ENCODE results near the gene PSD2. TPM values are rescaled to one million over a fixed set of nuclear protein-coding genes. Genes with fewer than 3 reads are reported as not detected.

Gene PSD2
- total RNA-seq, 1 experiment from 2014 or later, result not detected

GRCh38 chr5:139862803-139863202 is 67.2 kb downstream of the PSD2 start:
- Histone ChIP-seq H3K9ac (ENCODE audit: low read length) (no peak overlapping the region), H3K4me2 (ENCODE audit: low read depth, low read length, poor library complexity, severe bottlenecking) (peak overlapping the region; percentile 40), H4K20me1 (ENCODE audit: insufficient read depth, low read depth, low read length) (no peaks in the 10 kb centered on the region), H2AFZ (ENCODE audit: low read length) (no peak overlapping the region), H3K4me3 (ENCODE audit: low read length) (no peak overlapping the region), H3K9me3 (ENCODE audit: low read length) (no peaks in the 10 kb centered on the region), H3K9me2 (replicated peaks; ENCODE audit: insufficient read depth, low read length) (no peaks in the 10 kb centered on the region), H3K27ac (ENCODE audit: low read length) (no peak overlapping the region), H3K4me1 (ENCODE audit: low read length) (peaks cover 14% of the 10 kb centered on the region), H3K27me3 (ENCODE audit: low read length) (no peaks in the 10 kb centered on the region), H3K79me2 (ENCODE audit: low read length) (no peaks in the 10 kb centered on the region), H3K36me3 (ENCODE audit: insufficient read depth, low read length) (no peaks in the 10 kb centered on the region)
- DNase-seq, result no peak

- H2AFZ ChIP-seq (ENCODE audit: low read length), result no peak overlapping the region
These were observed 67.8 kb downstream of the PSD2 start for GRCh38 chr5:139863361-139863760.

GRCh38 chr5:139863855-139864558 is 68.4 kb downstream of the PSD2 start:
- no peaks in the 10 kb centered on the region for H3K79me2 ChIP-seq (ENCODE audit: low read length)
- no peak overlapping the region for H3K27ac ChIP-seq (ENCODE audit: low read length)
- H3K36me3 ChIP-seq (ENCODE audit: insufficient read depth, low read length), result no peaks in the 10 kb centered on the region
- DNase-seq, result peak; percentile 78
- no peak overlapping the region for H3K9ac ChIP-seq (ENCODE audit: low read length)
- H3K9me3 ChIP-seq (ENCODE audit: low read length), result no peaks in the 10 kb centered on the region
- H3K4me3 ChIP-seq (ENCODE audit: low read length), result no peak overlapping the region
- no peaks in the 10 kb centered on the region for H3K27me3 ChIP-seq (ENCODE audit: low read length)
- no peak overlapping the region for H2AFZ ChIP-seq (ENCODE audit: low read length)
- H4K20me1 ChIP-seq (ENCODE audit: insufficient read depth, low read depth, low read length), result no peaks in the 10 kb centered on the region
- peaks cover 14% of the 10 kb centered on the region for H3K4me1 ChIP-seq (ENCODE audit: low read length)
- H3K9me2 ChIP-seq (replicated peaks; ENCODE audit: insufficient read depth, low read length), result no peaks in the 10 kb centered on the region
- no peak overlapping the region for H3K4me2 ChIP-seq (ENCODE audit: low read depth, low read length, poor library complexity, severe bottlenecking)

More at GRCh38 chr5:139863361-139863760, 67.8 kb downstream of the PSD2 start:
- Histone ChIP-seq H3K27ac (ENCODE audit: low read length) (no peak overlapping the region), H3K9me3 (ENCODE audit: low read length) (no peaks in the 10 kb centered on the region), H3K79me2 (ENCODE audit: low read length) (no peaks in the 10 kb centered on the region), H3K9ac (ENCODE audit: low read length) (no peak overlapping the region), H3K27me3 (ENCODE audit: low read length) (no peaks in the 10 kb centered on the region), H3K4me3 (ENCODE audit: low read length) (no peak overlapping the region), H3K36me3 (ENCODE audit: insufficient read depth, low read length) (no peaks in the 10 kb centered on the region), H4K20me1 (ENCODE audit: insufficient read depth, low read depth, low read length) (no peaks in the 10 kb centered on the region), H3K4me2 (ENCODE audit: low read depth, low read length, poor library complexity, severe bottlenecking) (no peak overlapping the region), H3K4me1 (ENCODE audit: low read length) (peaks cover 14% of the 10 kb centered on the region), H3K9me2 (replicated peaks; ENCODE audit: insufficient read depth, low read length) (no peaks in the 10 kb centered on the region)
- no peak for DNase-seq

DNA sequence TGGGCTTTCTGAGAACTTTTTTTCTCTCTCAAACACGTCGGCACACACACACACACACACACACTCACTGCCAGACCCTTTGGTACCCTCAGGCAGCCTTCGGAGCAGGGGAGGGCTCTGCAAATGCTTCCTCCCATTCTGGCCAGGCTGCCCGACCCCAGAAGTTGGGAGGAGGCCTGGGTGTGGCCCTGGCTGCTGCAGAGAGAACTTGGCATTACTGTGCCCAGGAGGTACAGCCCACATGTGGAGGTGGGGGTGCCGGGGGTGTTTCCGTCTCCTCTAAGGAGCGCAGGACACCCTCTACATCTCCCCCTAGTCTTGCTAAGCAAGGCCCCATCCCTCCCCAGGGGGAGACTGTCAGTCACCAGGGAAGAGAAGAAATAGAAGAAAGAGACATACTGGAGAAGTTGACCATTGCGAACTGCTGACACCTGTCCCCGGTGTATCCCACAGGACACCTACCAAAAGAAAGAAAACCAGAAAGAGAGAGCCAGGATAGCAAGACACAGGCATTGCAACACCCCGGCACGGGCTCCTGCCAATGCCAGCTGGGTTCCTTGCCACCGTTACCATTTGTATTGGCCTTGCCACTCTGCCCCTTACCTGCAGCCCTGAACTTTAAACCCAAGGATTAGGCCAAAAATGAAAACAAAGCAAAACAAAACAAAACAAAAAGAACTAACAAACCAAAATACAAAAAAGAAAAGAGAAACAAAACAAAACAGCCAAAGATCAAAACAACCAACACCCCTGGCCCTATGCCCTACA is 69.3 kb downstream of the PSD2 start:
- H3K9me2 ChIP-seq (replicated peaks; ENCODE audit: insufficient read depth, low read length), result no peaks in the 10 kb centered on the region
- no peaks in the 10 kb centered on the region for H3K79me2 ChIP-seq (ENCODE audit: low read length)
- H3K27me3 ChIP-seq (ENCODE audit: low read length), result no peaks in the 10 kb centered on the region
- H3K4me2 ChIP-seq (ENCODE audit: low read depth, low read length, poor library complexity, severe bottlenecking), result no peak overlapping the region
- no peak overlapping the region for H2AFZ ChIP-seq (ENCODE audit: low read length)
- H3K4me3 ChIP-seq (ENCODE audit: low read length), result no peak overlapping the region
- peaks cover 14% of the 10 kb centered on the region for H3K4me1 ChIP-seq (ENCODE audit: low read length)
- no peak for DNase-seq
- no peaks in the 10 kb centered on the region for H3K9me3 ChIP-seq (ENCODE audit: low read length)
- H3K27ac ChIP-seq (ENCODE audit: low read length), result no peak overlapping the region
- no peaks in the 10 kb centered on the region for H4K20me1 ChIP-seq (ENCODE audit: insufficient read depth, low read depth, low read length)
- H3K36me3 ChIP-seq (ENCODE audit: insufficient read depth, low read length), result no peaks in the 10 kb centered on the region
- H3K9ac ChIP-seq (ENCODE audit: low read length), result no peak overlapping the region

DNA sequence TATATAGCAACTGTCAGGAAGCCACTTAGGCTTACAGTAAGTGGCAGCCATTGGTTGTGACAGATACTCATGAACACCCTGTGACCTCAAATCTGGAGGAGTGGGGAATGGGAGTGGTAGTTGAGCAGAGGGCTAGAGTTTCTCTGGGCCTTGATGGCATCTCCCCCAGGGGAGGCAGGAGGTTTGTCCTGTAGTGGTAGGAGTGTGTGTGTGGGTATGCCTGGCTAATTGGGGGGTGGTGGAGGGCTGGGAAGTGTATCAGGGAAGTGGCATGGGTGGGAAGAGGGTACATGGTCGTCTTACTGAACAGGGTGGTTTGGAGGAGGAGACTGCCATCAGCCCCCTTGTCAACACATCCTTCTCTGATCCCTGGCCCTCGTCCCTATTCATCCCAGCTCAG is 71.5 kb downstream of the PSD2 start:
- no peak overlapping the region for H3K4me2 ChIP-seq (ENCODE audit: low read depth, low read length, poor library complexity, severe bottlenecking)
- peaks cover 10% of the 10 kb centered on the region for H3K4me1 ChIP-seq (ENCODE audit: low read length)
- no peak overlapping the region for H3K4me3 ChIP-seq (ENCODE audit: low read length)
- H3K79me2 ChIP-seq (ENCODE audit: low read length), result no peaks in the 10 kb centered on the region
- no peaks in the 10 kb centered on the region for H3K9me3 ChIP-seq (ENCODE audit: low read length)
- H3K27ac ChIP-seq (ENCODE audit: low read length), result no peak overlapping the region
- no peaks in the 10 kb centered on the region for H3K27me3 ChIP-seq (ENCODE audit: low read length)
- no peaks in the 10 kb centered on the region for H3K9me2 ChIP-seq (replicated peaks; ENCODE audit: insufficient read depth, low read length)
- no peak overlapping the region for H2AFZ ChIP-seq (ENCODE audit: low read length)
- H3K36me3 ChIP-seq (ENCODE audit: insufficient read depth, low read length), result no peaks in the 10 kb centered on the region
- H4K20me1 ChIP-seq (ENCODE audit: insufficient read depth, low read depth, low read length), result no peaks in the 10 kb centered on the region
- no peak overlapping the region for H3K9ac ChIP-seq (ENCODE audit: low read length)
- DNase-seq, result no peak

GRCh38 chr5:139867581-139867980 is 72.0 kb downstream of the PSD2 start:
- no peak for DNase-seq
- no peaks in the 10 kb centered on the region for H3K36me3 ChIP-seq (ENCODE audit: insufficient read depth, low read length)

DNA sequence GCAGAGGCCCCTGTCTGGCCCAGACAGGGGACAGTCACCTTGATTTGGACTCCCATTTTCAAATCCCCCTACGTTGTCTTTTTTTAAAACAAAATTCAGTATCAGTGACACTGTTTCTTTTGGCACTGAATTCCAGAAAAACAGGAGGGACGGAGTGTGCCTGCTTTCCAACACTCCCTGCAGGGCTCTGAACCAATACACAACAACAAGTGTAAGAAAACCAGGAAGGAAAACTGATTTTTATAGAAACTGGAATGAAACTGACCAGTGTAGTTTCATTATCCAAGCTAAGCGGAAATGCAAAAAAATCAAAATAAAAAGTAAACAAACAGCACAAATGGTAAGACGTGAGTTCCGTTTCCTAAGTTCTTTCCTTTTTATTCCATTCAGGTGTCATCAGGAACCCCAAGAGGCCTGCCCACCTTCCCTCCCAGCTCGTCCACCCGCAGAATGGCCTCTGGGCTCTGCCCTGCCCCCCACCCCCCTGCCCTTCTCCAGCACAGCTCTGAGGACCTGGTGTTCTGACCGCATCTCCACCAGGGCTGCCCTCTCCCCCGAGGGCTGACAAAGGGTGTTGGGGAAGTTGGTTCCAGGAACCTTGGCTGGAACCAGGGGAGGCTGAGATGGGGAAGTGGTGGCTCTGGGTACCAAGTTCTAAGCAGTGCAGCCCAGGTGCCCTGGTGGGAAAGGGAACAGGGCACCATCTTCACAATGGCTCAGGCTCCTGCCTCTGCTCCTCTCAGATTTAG is 73.6 kb downstream of the PSD2 start:
- Histone ChIP-seq H3K9me2 (replicated peaks; ENCODE audit: insufficient read depth, low read length) (no peaks in the 10 kb centered on the region), H4K20me1 (ENCODE audit: insufficient read depth, low read depth, low read length) (no peaks in the 10 kb centered on the region), H3K27ac (ENCODE audit: low read length) (no peak overlapping the region), H3K27me3 (ENCODE audit: low read length) (no peaks in the 10 kb centered on the region), H3K4me1 (ENCODE audit: low read length) (no peaks in the 10 kb centered on the region), H3K9me3 (ENCODE audit: low read length) (no peaks in the 10 kb centered on the region), H2AFZ (ENCODE audit: low read length) (no peak overlapping the region), H3K36me3 (ENCODE audit: insufficient read depth, low read length) (no peaks in the 10 kb centered on the region), H3K79me2 (ENCODE audit: low read length) (no peaks in the 10 kb centered on the region), H3K4me2 (ENCODE audit: low read depth, low read length, poor library complexity, severe bottlenecking) (no peak overlapping the region), H3K4me3 (ENCODE audit: low read length) (no peak overlapping the region), H3K9ac (ENCODE audit: low read length) (no peak overlapping the region)
- no peak for DNase-seq

More at GRCh38 chr5:139867581-139867980, 72.0 kb downstream of the PSD2 start:
- H3K9me3 ChIP-seq (ENCODE audit: low read length), result no peaks in the 10 kb centered on the region
- no peak overlapping the region for H2AFZ ChIP-seq (ENCODE audit: low read length)
- no peaks in the 10 kb centered on the region for H3K27me3 ChIP-seq (ENCODE audit: low read length)
- H4K20me1 ChIP-seq (ENCODE audit: insufficient read depth, low read depth, low read length), result no peaks in the 10 kb centered on the region
- no peaks in the 10 kb centered on the region for H3K79me2 ChIP-seq (ENCODE audit: low read length)
- no peaks in the 10 kb centered on the region for H3K9me2 ChIP-seq (replicated peaks; ENCODE audit: insufficient read depth, low read length)
- H3K9ac ChIP-seq (ENCODE audit: low read length), result no peak overlapping the region
- no peak overlapping the region for H3K4me3 ChIP-seq (ENCODE audit: low read length)
- H3K27ac ChIP-seq (ENCODE audit: low read length), result no peak overlapping the region
- H3K4me2 ChIP-seq (ENCODE audit: low read depth, low read length, poor library complexity, severe bottlenecking), result no peak overlapping the region
- H3K4me1 ChIP-seq (ENCODE audit: low read length), result peaks cover 5% of the 10 kb centered on the region

DNA sequence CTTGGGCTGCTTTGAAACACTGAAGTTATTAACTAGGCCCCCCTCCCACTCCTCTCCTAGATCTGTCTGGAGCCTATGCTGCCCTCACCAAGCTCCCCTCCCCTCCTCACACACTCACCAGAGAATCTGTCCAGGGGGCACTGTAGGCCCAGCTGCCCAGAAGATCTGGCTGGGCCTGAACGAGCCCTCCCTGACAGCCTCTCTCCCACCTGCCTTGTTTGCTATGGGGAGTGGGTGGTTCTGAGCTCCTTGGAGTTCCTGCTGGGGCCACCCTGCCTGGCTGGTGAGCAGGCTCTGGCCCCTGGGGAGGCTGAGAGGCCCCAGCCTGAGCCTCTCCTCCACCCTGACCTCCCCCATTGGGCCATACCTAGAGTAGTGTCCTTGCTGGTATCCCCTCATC is 75.1 kb downstream of the PSD2 start:
- no peaks in the 10 kb centered on the region for H3K9me2 ChIP-seq (replicated peaks; ENCODE audit: insufficient read depth, low read length)

More for the DNA sequence above, 75.1 kb downstream of the PSD2 start:
- Histone ChIP-seq H3K79me2 (ENCODE audit: low read length) (no peaks in the 10 kb centered on the region), H3K4me3 (ENCODE audit: low read length) (no peak overlapping the region), H3K27ac (ENCODE audit: low read length) (no peak overlapping the region), H3K4me2 (ENCODE audit: low read depth, low read length, poor library complexity, severe bottlenecking) (no peak overlapping the region), H3K4me1 (ENCODE audit: low read length) (no peaks in the 10 kb centered on the region), H3K36me3 (ENCODE audit: insufficient read depth, low read length) (no peaks in the 10 kb centered on the region), H2AFZ (ENCODE audit: low read length) (no peak overlapping the region), H3K27me3 (ENCODE audit: low read length) (no peaks in the 10 kb centered on the region), H3K9me3 (ENCODE audit: low read length) (no peaks in the 10 kb centered on the region), H3K9ac (ENCODE audit: low read length) (no peak overlapping the region), H4K20me1 (ENCODE audit: insufficient read depth, low read depth, low read length) (no peaks in the 10 kb centered on the region)
- no peak for DNase-seq

Measured in Karpas-422 (cell line).